WTC11 (cell line): Measurements from ENCODE around the gene RNASE11.

ENCODE experiments used
- CTCF ChIP-seq: fragments of 200-600 bp; IDR thresholded peaks from 2 replicates; pipeline ENCODE4 v1.8.0; 2022; ENCODE audit warnings: antibody characterized with exemption
- JUN ChIP-seq: sonication (generic); formaldehyde crosslinking; IDR thresholded peaks from 2 replicates; pipeline ENCODE4 v1.8.0; 2023; ENCODE audit warnings: mild to moderate bottlenecking, missing genetic modification reagents
- MAX ChIP-seq: sonication (generic); formaldehyde crosslinking; IDR thresholded peaks from 2 replicates; pipeline ENCODE4 v1.8.0; 2022; ENCODE audit warnings: mild to moderate bottlenecking, missing genetic modification reagents
- NFE2L1 ChIP-seq: sonication (generic); formaldehyde crosslinking; IDR thresholded peaks from 2 replicates; pipeline ENCODE4 v1.8.1; 2023; ENCODE audit warnings: missing genetic modification reagents
- SMAD3 ChIP-seq: sonication (generic); formaldehyde crosslinking; IDR thresholded peaks from 2 replicates; pipeline ENCODE4 v1.8.0; 2022; ENCODE audit warnings: missing genetic modification reagents, mild to moderate bottlenecking, borderline replicate concordance
- SP1 ChIP-seq: sonication (generic); formaldehyde crosslinking; conservative IDR thresholded peaks from 2 replicates; pipeline ENCODE4 v1.8.1; 2022; ENCODE audit warnings: missing genetic modification reagents
- TCF7 ChIP-seq: sonication (generic); formaldehyde crosslinking; IDR thresholded peaks from 2 replicates; pipeline ENCODE4 v1.8.0; 2022; ENCODE audit warnings: mild to moderate bottlenecking, low read depth, missing genetic modification reagents, moderate library complexity
- ZBTB21 ChIP-seq: sonication (generic); formaldehyde crosslinking; IDR thresholded peaks from 2 replicates; pipeline ENCODE4 v1.8.1; 2023; ENCODE audit warnings: mild to moderate bottlenecking, missing genetic modification reagents, borderline replicate concordance
- ZNF416 ChIP-seq: fragments of 250-450 bp; sonication (Bioruptor Pico); IDR thresholded peaks from 2 replicates; pipeline ENCODE4 v1.9.0; 2021; ENCODE audit warnings: mild to moderate bottlenecking, inconsistent platforms

- TF ChIP-seq SMAD3 (CRISPR knock-in tag) (no peak), CTCF (no peak), SP1 (no peak), NFE2L1 (CRISPR knock-in tag) (no peak), ZBTB21 (no peak), MAX (CRISPR knock-in tag) (no peak), TCF7 (CRISPR knock-in tag) (no peak), ZNF416 (CRISPR knock-in tag) (no peak), JUN (no peak)
These were observed 26.4 kb upstream of the RNASE11 start for GRCh38 chr14:20614038-20614840.
